Lower leg skin (tissue), 3 donors: ENCODE measurements around the gene LRRC43.

Experiments
- POLR2A ChIP-seq, 2 donors: fragments of 450-650 bp; IDR thresholded peaks; one replicate each; pipeline ENCODE4 v1.6.1; 2016 to 2017; ENCODE audit warnings: antibody characterized with exemption in 2 of 2, mild to moderate bottlenecking in 1 of 2, moderate library complexity in 1 of 2
- TF ChIP-seq, protein P1 (sequence below), 3 donors: fragments of 450-650 bp; IDR thresholded peaks; one replicate each; pipeline ENCODE4 v1.5.1; 2016; ENCODE audit warnings: antibody characterized with exemption in 3 of 3, mild to moderate bottlenecking in 3 of 3, moderate library complexity in 2 of 3

DNA sequence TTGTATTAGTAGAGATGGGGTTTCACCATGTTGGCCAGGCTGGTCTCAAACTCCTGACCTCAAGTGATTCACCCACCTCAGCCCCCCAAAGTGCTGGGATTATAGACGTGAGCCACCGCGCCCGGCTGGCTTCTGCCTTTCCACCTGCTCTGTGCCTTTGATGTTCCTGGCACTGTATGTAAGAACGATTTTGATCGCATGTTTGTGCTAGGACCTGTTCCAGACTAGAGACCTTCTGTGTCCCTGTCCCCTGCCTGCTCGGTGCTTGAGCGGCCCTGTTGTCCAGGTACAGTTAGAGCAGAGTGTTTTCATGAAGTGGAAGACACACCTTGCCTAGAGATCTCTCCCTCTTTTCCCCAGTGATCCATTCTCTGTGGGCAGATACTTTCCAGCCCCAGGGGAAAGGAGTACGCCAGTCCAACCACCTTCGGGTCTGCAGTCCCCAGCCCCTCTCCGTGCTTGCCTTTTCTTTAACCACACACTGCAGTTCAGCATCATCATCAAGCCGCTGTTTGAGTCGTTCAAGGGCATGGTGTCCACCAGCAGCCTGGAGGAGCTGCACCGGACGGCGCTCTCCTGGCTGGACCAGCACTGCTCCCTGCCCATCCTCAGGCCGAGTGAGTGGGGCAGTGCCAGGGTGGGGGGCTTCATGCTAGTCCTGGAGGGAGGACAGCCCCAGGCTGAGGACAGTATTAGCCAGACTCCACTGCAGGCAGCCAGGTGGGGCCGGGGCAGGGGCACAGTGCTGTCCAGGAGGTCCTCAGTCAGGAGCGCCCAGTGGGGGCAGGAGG lies 42.3 kb upstream of the LRRC43 start:
- TF ChIP-seq, protein P1, sequence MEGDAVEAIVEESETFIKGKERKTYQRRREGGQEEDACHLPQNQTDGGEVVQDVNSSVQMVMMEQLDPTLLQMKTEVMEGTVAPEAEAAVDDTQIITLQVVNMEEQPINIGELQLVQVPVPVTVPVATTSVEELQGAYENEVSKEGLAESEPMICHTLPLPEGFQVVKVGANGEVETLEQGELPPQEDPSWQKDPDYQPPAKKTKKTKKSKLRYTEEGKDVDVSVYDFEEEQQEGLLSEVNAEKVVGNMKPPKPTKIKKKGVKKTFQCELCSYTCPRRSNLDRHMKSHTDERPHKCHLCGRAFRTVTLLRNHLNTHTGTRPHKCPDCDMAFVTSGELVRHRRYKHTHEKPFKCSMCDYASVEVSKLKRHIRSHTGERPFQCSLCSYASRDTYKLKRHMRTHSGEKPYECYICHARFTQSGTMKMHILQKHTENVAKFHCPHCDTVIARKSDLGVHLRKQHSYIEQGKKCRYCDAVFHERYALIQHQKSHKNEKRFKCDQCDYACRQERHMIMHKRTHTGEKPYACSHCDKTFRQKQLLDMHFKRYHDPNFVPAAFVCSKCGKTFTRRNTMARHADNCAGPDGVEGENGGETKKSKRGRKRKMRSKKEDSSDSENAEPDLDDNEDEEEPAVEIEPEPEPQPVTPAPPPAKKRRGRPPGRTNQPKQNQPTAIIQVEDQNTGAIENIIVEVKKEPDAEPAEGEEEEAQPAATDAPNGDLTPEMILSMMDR (IDR thresholded peaks at IDR 0.05) = no peak
- TF ChIP-seq POLR2A (IDR thresholded peaks at IDR 0.05) = no peak
